GM12873 (cell line): ENCODE measurements around the gene ZFP92.

Experiments
- TF ChIP-seq, protein P1 (sequence below): IDR thresholded peaks from 2 replicates; pipeline ENCODE4 v1.5.1; 2012; ENCODE audit warnings: low read depth, mild to moderate bottlenecking, moderate library complexity, low read length, control low read depth; ENCODE audit not compliant: insufficient read depth; ENCODE audit errors: missing control alignments

Gene ZFP92

GRCh38 chrX:153435845-153436244, 24.6 kb downstream of the ZFP92 start:
- TF ChIP-seq, protein P1, sequence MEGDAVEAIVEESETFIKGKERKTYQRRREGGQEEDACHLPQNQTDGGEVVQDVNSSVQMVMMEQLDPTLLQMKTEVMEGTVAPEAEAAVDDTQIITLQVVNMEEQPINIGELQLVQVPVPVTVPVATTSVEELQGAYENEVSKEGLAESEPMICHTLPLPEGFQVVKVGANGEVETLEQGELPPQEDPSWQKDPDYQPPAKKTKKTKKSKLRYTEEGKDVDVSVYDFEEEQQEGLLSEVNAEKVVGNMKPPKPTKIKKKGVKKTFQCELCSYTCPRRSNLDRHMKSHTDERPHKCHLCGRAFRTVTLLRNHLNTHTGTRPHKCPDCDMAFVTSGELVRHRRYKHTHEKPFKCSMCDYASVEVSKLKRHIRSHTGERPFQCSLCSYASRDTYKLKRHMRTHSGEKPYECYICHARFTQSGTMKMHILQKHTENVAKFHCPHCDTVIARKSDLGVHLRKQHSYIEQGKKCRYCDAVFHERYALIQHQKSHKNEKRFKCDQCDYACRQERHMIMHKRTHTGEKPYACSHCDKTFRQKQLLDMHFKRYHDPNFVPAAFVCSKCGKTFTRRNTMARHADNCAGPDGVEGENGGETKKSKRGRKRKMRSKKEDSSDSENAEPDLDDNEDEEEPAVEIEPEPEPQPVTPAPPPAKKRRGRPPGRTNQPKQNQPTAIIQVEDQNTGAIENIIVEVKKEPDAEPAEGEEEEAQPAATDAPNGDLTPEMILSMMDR = no peak

DNA sequence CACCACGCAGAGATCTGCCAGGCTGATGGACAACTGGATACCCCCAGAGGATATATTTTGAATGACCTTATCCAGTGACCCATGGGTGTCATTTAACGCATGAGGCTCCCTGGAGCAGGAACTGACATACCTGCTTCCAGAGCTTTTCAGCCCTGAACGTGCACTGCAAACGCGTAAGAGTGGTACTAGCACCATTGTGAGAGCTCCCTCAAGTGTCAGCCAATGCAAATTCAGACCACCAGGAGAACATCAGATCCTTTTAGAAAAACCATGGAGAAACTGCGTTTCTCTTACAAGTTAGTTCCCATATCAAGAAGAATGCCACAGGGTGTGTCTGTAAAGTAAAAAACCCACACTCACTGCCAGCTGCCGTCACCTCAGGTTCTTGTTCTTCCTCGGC, 27.3 kb downstream of the ZFP92 start:
- TF ChIP-seq, protein P1 = peak; percentile 27

GRCh38 chrX:153439977-153440376, 28.7 kb downstream of the ZFP92 start:
- TF ChIP-seq, protein P1 = no peak

DNA sequence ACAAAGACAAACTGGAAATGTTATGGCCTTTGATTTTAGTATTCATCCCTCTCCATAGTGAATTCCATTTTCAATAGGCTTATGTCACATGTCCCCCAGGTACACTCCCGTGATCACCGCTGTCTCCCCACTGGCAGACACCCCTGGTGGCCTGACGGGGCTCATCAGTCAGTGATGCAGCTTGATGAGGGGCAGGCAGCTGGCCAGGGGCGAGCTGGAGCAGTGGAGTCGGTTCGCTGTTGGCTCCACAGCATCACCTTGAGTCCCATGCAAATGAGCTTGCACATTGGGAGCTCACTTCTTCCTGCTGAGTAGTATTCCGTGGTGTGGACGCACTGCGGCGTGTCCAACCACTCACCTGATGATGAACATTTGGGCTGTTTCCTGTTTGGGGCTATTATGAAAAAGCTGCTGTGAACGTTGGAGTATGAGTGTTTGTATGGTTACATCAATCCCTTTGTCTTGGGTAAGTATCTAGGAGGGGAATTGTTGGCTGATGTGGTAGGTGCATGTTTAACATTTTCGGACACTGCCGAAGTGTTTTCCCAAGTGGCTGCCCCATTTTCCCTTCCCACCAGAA, 29.4 kb downstream of the ZFP92 start:
- TF ChIP-seq, protein P1 = no peak

- TF ChIP-seq, protein P1 = no peak
Observed at GRCh38 chrX:153441296-153441695, 30.0 kb downstream of the ZFP92 start.

GRCh38 chrX:153441981-153442380, 30.7 kb downstream of the ZFP92 start:
- TF ChIP-seq, protein P1 = no peak

DNA sequence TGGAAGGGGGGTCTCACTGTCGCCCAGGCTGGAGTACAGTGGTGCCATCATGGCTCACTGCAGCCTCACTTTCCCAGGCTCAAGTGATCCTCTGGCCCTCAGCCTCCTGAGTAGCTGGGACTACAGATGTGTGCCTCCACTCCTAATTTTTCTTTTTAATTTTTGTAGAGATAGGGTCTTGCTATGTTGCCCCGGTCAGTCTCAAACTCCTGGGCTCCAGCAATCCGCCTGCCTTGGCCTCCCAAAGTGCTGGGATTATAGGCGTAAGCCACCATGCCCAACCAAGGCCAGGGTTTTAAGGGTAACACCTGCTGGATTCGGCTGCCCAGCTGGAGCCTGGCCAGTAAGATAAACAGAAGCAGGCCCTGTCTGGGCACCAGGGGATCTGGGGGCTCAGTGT, 31.2 kb downstream of the ZFP92 start:
- TF ChIP-seq, protein P1 = no peak
